A549 treated with DMSO at 1 μM for 4 hours (cell line): Measurements from ENCODE around the gene TOGARAM1. TPM values are rescaled to one million over a fixed set of nuclear protein-coding genes. Genes with fewer than 3 reads are reported as not detected.

Experiments
- total RNA-seq: library from RNA; stranded (reverse); fragments of 200-300 nt; extraction: Qiagen RNA extraction; gene quantifications from 5 replicates; pipeline ENCODE4 v1.2.3, GENCODE V29; 2022; ENCODE audit warnings: low read depth

TOGARAM1 gene, protein sequence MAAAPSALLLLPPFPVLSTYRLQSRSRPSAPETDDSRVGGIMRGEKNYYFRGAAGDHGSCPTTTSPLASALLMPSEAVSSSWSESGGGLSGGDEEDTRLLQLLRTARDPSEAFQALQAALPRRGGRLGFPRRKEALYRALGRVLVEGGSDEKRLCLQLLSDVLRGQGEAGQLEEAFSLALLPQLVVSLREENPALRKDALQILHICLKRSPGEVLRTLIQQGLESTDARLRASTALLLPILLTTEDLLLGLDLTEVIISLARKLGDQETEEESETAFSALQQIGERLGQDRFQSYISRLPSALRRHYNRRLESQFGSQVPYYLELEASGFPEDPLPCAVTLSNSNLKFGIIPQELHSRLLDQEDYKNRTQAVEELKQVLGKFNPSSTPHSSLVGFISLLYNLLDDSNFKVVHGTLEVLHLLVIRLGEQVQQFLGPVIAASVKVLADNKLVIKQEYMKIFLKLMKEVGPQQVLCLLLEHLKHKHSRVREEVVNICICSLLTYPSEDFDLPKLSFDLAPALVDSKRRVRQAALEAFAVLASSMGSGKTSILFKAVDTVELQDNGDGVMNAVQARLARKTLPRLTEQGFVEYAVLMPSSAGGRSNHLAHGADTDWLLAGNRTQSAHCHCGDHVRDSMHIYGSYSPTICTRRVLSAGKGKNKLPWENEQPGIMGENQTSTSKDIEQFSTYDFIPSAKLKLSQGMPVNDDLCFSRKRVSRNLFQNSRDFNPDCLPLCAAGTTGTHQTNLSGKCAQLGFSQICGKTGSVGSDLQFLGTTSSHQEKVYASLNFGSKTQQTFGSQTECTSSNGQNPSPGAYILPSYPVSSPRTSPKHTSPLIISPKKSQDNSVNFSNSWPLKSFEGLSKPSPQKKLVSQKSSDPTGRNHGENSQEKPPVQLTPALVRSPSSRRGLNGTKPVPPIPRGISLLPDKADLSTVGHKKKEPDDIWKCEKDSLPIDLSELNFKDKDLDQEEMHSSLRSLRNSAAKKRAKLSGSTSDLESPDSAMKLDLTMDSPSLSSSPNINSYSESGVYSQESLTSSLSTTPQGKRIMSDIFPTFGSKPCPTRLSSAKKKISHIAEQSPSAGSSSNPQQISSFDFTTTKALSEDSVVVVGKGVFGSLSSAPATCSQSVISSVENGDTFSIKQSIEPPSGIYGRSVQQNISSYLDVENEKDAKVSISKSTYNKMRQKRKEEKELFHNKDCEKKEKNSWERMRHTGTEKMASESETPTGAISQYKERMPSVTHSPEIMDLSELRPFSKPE (N-terminal part only)
- 7.1 to 10.8 TPM (median 8.2 TPM) in 5 replicates for total RNA-seq

DNA sequence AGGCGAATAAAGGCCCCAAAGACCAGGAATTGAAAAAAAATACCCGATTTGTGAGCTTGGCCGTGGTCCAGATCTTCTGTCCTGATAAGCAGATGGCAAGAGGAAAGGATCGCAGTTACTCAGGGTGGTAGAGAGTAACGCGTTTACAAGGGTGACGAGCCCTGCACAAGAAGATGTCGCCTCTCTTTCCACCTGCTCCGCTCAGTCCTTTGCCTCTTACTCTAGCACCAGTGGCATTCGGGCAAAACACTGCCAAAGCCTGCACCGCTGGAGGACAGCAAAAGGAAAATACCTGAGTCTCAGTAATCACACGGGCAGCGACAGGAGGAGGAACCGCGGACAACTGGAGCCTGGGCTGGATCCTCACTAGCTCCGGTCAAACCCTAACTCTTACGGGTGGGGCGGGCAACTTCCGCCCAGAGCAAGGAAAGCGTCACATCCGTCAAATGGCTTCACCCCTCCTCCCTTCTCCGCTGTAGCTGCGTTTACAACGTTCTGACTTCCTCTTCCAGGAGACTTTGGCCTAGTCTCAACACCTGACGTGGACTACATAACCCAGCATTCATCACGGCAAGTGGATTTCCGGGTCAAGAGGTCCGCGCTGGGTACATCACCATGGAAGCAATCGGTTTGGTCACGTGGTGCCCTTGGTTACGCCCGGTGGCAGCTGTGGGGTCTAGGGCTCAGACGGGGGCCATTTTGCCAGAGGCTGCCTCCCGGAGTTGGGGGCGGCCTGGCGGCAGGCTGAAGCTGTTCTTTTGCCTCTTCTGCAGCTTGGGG is at the start of gene TOGARAM1, which contains the start of gene KLHL28:
Gene TOGARAM1 (plus strand): TSS at position 637 of the 780 bp plus-strand sequence. CDS start 232 bp downstream, outside the sequence.
Gene KLHL28 (minus strand): TSS at position 394 of the 780 bp plus-strand sequence. CDS start 16,019 bp downstream, outside the sequence.

DNA sequence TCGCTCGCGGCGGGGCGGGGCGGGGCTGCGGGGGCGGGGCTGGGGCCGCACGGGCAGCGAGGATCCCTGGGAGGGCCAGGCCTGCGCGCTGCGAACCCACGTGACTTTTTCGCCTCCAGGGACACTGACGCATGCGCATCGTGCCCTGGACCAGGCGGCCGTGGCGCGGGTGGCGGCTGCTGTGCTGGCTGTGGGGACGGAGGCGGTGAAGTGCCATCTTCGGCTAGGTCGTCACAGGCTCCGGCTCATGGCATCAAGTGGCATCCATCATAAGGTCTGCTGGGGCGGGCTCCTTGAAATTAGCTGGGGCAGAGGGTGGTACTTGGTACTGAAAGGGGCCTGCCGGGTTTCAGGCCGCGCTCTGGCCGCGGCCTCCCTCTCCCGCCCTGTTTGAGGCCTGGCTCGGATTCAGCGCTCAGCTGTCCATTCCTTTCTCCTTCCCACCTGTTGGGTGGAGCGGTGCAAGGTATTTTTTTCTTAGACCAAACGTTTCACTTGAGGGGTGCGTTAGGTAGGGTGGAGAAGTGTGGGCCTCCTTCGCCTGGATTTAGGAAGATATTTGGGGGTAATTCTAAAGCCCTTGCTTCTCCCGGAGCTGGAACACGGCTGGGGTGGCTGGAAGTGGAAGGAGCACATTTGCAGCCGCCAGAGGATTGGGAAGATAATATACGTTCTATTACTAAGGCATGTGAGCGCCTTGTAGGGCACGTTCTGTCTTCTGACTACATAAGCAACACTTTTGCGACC is 122.2 kb downstream of the TOGARAM1 start, which contains the start of gene PRPF39:
Gene PRPF39 (plus strand): TSS at position 141 of the 747 bp plus-strand sequence. CDS start 11,124 bp downstream, outside the sequence.

Other genes with a start within 250 kb of the TOGARAM1 start
- gene KLHL28, start 243 bp upstream of the TOGARAM1 start, total RNA-seq = 5.4 to 8.0 TPM (median 6.5 TPM) in 5 replicates
- 16.7 to 23.2 TPM (median 18.3 TPM) in 5 replicates for gene PRPF39, start 121.9 kb downstream of the TOGARAM1 start, total RNA-seq
- gene FKBP3, start 172.3 kb downstream of the TOGARAM1 start, total RNA-seq = 111 to 130 TPM (median 122 TPM) in 5 replicates
- 5.4 to 7.1 TPM (median 6.2 TPM) in 5 replicates for gene FANCM, start 173.7 kb downstream of the TOGARAM1 start, total RNA-seq